DND-41 (cell line): ENCODE data around the gene ARMC3.

Experiments
- ATAC-seq: fragments of 200-7000 bp; cut with Tn5 transposase; 3 replicates; pipeline ENCODE4 v1.9.1; 2021; ENCODE audit warnings: low read depth; ENCODE audit not compliant: insufficient read depth
- DNase-seq: peaks from one replicate; pipeline ENCODE4 v3.0.0-alpha.2; 2020
- H2AFZ ChIP-seq: 2 replicates; pipeline ENCODE4 v1.6.0; 2012; ENCODE audit warnings: low read depth, low read length
- H3K27ac ChIP-seq: 2 replicates; pipeline ENCODE4 v1.5.1; 2012; ENCODE audit warnings: low read length, inconsistent platforms
- H3K27me3 ChIP-seq: fragments of 200-600 bp; sonication (generic); 2 replicates; pipeline ENCODE4 v1.6.0; 2012; ENCODE audit warnings: low read length, mild to moderate bottlenecking, inconsistent platforms; ENCODE audit not compliant: insufficient read depth, poor library complexity
- H3K36me3 ChIP-seq: 2 replicates; pipeline ENCODE4 v1.5.1; 2012; ENCODE audit warnings: low read length, inconsistent platforms; ENCODE audit not compliant: insufficient read depth
- H3K4me1 ChIP-seq: 2 replicates; pipeline ENCODE4 v1.5.1; 2012; ENCODE audit warnings: mild to moderate bottlenecking, low read length; ENCODE audit not compliant: insufficient read depth
- H3K4me2 ChIP-seq: 2 replicates; pipeline ENCODE4 v1.6.0; 2012; ENCODE audit warnings: mild to moderate bottlenecking, moderate library complexity, low read length, inconsistent platforms; ENCODE audit not compliant: insufficient read depth
- H3K4me3 ChIP-seq, 2 experiments: fragments of 200-600 bp in 1 of 2; shearing (Covaris generic) in 1 of 2; 2 replicates each; pipeline ENCODE4 v1.5.1; 2012 to 2016; ENCODE audit warnings: inconsistent platforms in 2 of 2, low read length in 2 of 2, mild to moderate bottlenecking in 2 of 2, low read depth in 1 of 2, moderate library complexity in 1 of 2
- H3K79me2 ChIP-seq: 2 replicates; pipeline ENCODE4 v1.6.0; 2012; ENCODE audit warnings: low read length, inconsistent platforms; ENCODE audit not compliant: insufficient read depth
- H3K9ac ChIP-seq: 2 replicates; pipeline ENCODE4 v1.6.0; 2012; ENCODE audit warnings: low read depth, mild to moderate bottlenecking, inconsistent platforms, low read length, moderate library complexity
- H3K9me3 ChIP-seq: 2 replicates; pipeline ENCODE4 v1.5.1; 2012; ENCODE audit warnings: low read length, moderate library complexity, mild to moderate bottlenecking, inconsistent platforms; ENCODE audit not compliant: insufficient read depth, severe bottlenecking
- H4K20me1 ChIP-seq: 2 replicates; pipeline ENCODE4 v1.6.0; 2012; ENCODE audit warnings: low read length; ENCODE audit not compliant: insufficient read depth
- EZH2 ChIP-seq: IDR thresholded peaks from 3 replicates; pipeline ENCODE4 v1.6.1; 2012; ENCODE audit warnings: borderline replicate concordance, low read depth, mild to moderate bottlenecking, moderate library complexity, low read length, inconsistent platforms; ENCODE audit not compliant: severe bottlenecking
- TF ChIP-seq, protein P1 (sequence below): IDR thresholded peaks from 2 replicates; pipeline ENCODE4 v1.5.1; 2012; ENCODE audit warnings: borderline replicate concordance, low read length, moderate library complexity, mild to moderate bottlenecking; ENCODE audit not compliant: poor library complexity, severe bottlenecking; ENCODE audit errors: extremely low read depth

The ARMC3 gene

DNA sequence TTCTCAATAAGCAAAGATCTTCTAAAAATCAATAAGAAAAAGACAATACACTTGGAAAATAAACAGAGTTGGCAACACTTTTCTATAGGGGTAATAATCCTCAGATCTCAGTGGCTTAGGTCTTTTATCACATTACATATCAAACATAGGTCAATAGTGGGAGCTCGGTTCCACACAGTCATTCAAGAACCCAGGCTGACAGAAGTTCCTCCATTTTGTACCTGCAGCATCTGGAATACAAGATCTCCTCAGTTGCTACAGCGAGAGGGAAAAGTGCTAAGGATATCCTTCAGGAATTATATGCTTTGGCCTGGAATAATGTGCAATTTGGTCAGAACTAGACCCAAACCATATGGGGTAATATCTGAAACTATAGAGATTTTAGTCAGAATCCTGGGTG lies 112.1 kb downstream of the ARMC3 start:
- H3K36me3 ChIP-seq = no peaks in the 10 kb centered on the region
- H3K9ac ChIP-seq = no peak overlapping the region
- H2AFZ ChIP-seq = no peak overlapping the region
- no peak overlapping the region for H3K4me3 ChIP-seq
- no peaks in the 10 kb centered on the region for H4K20me1 ChIP-seq
- H3K79me2 ChIP-seq = no peaks in the 10 kb centered on the region
- ATAC-seq = no peak
- DNase-seq = no peak
- no peak overlapping the region for H3K4me2 ChIP-seq
- no peak for TF ChIP-seq EZH2
- TF ChIP-seq, protein P1, sequence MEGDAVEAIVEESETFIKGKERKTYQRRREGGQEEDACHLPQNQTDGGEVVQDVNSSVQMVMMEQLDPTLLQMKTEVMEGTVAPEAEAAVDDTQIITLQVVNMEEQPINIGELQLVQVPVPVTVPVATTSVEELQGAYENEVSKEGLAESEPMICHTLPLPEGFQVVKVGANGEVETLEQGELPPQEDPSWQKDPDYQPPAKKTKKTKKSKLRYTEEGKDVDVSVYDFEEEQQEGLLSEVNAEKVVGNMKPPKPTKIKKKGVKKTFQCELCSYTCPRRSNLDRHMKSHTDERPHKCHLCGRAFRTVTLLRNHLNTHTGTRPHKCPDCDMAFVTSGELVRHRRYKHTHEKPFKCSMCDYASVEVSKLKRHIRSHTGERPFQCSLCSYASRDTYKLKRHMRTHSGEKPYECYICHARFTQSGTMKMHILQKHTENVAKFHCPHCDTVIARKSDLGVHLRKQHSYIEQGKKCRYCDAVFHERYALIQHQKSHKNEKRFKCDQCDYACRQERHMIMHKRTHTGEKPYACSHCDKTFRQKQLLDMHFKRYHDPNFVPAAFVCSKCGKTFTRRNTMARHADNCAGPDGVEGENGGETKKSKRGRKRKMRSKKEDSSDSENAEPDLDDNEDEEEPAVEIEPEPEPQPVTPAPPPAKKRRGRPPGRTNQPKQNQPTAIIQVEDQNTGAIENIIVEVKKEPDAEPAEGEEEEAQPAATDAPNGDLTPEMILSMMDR = no peak
- H3K4me1 ChIP-seq = no peaks in the 10 kb centered on the region
- H3K9me3 ChIP-seq = no peaks in the 10 kb centered on the region
- H3K27ac ChIP-seq = no peak overlapping the region
- H3K27me3 ChIP-seq = peaks cover 11% of the 10 kb centered on the region

DNA sequence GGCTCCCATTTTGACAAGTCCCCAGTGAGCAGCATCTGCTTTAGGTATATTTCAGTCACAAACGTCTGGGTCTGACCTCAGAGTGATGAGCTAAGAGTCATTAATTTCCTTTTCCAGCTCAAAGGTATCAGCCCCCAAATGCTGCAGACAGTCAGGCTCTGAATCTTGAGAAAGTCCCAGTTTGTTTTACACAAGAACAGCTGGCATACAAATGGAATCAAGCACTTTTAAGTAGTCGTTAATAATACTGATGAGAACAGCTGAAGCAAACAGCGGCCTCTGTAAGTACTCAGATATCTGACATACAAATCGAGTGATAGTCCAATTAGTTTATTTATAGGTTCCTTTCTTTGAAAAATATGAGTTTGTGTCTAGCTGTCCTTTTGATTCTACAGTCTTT lies 118.2 kb downstream of the ARMC3 start:
- no peaks in the 10 kb centered on the region for H3K36me3 ChIP-seq
- H3K27ac ChIP-seq = no peak overlapping the region
- H2AFZ ChIP-seq = no peak overlapping the region
- H3K9ac ChIP-seq = no peak overlapping the region
- H3K27me3 ChIP-seq = peaks cover 11% of the 10 kb centered on the region
- no peaks in the 10 kb centered on the region for H3K9me3 ChIP-seq
- no peak overlapping the region for H3K4me3 ChIP-seq
- no peak overlapping the region for H3K4me2 ChIP-seq
- TF ChIP-seq, protein P1 = no peak
- no peak for TF ChIP-seq EZH2
- no peak for DNase-seq
- H3K79me2 ChIP-seq = no peaks in the 10 kb centered on the region
- H3K4me1 ChIP-seq = no peaks in the 10 kb centered on the region
- no peaks in the 10 kb centered on the region for H4K20me1 ChIP-seq
- ATAC-seq = no peak

DNA sequence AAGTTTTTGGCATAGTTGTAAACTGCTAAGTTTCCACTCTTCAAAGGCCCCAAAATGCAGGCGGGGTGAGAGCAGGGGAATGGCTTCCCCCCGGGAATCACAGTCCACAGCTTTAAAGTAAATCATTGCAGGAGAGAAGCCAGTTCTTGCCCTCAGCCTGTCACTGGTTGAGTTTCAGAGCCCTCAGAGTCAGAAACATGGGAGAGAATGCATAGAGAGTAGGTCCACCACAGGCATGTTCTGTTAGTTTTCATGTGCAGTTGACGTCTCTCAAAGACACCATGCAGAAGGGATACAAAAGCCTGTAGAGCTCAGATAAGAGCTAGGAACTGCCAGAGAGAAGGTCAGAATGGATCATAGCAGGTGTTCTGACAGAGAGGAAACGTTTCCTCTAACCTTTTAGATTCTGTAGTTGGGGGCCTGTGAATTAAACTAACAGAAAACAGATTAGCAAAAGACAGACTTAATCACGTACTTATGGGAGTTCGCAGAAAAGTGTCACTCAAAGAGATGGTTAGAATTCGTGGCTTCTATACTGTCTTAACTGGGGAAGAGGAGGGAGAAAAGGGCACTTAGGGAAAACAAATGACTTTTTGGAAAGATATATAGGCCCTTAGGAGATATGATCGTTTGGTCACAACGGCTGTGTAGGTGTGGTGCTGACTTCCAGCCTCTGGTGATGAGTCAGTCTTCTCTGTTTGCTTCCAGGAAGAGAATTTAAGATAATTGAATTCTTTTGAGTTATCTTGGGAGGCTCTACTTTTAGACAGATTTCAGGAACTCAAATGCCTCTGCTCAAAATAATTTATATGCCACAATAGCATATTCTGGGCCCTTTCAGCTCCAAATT lies 119.6 kb downstream of the ARMC3 start:
- no peak for ATAC-seq
- no peak overlapping the region for H2AFZ ChIP-seq

More for the DNA sequence above, 119.6 kb downstream of the ARMC3 start:
- no peak for TF ChIP-seq EZH2
- TF ChIP-seq, protein P1 = no peak
- no peak overlapping the region for H3K4me2 ChIP-seq
- no peaks in the 10 kb centered on the region for H3K9me3 ChIP-seq
- H3K27me3 ChIP-seq = peaks cover 8% of the 10 kb centered on the region
- H3K4me3 ChIP-seq = no peak overlapping the region
- no peak overlapping the region for H3K9ac ChIP-seq
- H3K4me1 ChIP-seq = no peaks in the 10 kb centered on the region
- H3K79me2 ChIP-seq = no peaks in the 10 kb centered on the region
- no peaks in the 10 kb centered on the region for H4K20me1 ChIP-seq
- no peak overlapping the region for H3K27ac ChIP-seq
- no peaks in the 10 kb centered on the region for H3K36me3 ChIP-seq
- no peak for DNase-seq
